Neural progenitor cell (in vitro differentiated cells): ENCODE measurements around the gene DPH1.

Experiments
- EZH2 ChIP-seq: fragments of 200-600 bp; sonication (generic); IDR thresholded peaks from 2 replicates; pipeline ENCODE4 v1.6.1; 2017; ENCODE audit warnings: antibody characterized with exemption, mild to moderate bottlenecking, moderate library complexity
- EZH2phosphoT487 ChIP-seq: fragments of 200-600 bp; sonication (generic); IDR thresholded peaks from 2 replicates; pipeline ENCODE4 v1.6.1; 2017; ENCODE audit warnings: antibody characterized with exemption
- TF ChIP-seq, protein P1 (sequence below): fragments of 200-600 bp; sonication (generic); IDR thresholded peaks from 2 replicates; pipeline ENCODE4 v1.5.1; 2017; ENCODE audit warnings: antibody characterized with exemption, mild to moderate bottlenecking

- TF ChIP-seq, protein P1, sequence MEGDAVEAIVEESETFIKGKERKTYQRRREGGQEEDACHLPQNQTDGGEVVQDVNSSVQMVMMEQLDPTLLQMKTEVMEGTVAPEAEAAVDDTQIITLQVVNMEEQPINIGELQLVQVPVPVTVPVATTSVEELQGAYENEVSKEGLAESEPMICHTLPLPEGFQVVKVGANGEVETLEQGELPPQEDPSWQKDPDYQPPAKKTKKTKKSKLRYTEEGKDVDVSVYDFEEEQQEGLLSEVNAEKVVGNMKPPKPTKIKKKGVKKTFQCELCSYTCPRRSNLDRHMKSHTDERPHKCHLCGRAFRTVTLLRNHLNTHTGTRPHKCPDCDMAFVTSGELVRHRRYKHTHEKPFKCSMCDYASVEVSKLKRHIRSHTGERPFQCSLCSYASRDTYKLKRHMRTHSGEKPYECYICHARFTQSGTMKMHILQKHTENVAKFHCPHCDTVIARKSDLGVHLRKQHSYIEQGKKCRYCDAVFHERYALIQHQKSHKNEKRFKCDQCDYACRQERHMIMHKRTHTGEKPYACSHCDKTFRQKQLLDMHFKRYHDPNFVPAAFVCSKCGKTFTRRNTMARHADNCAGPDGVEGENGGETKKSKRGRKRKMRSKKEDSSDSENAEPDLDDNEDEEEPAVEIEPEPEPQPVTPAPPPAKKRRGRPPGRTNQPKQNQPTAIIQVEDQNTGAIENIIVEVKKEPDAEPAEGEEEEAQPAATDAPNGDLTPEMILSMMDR = no peak
- no peak for TF ChIP-seq EZH2phosphoT487
- TF ChIP-seq EZH2 = no peak
These were observed 41.7 kb downstream of the DPH1 start for GRCh38 chr17:2071455-2072281.
